GM13977 (cell line): ENCODE data around the gene SMTNL2.
"Not testable (repeated sequence)": the region's sequence is repeated elsewhere in the genome, so short reads cannot be mapped to it uniquely, and the experiment has no call there.

Experiments
- DNase-seq: peaks from one replicate; pipeline ENCODE4 v3.0.0; 2012; ENCODE audit warnings: low spot score
- CTCF ChIP-seq: IDR thresholded peaks from 2 replicates; pipeline ENCODE4 v1.5.1; 2012; ENCODE audit warnings: mild to moderate bottlenecking, control low read depth; ENCODE audit not compliant: insufficient read depth; ENCODE audit errors: extremely low read depth, missing control alignments
- in situ Hi-C: fragments of 300-500 bp; cut with MboI; formaldehyde crosslinking; loops from one replicate; pipeline ENCODE4 v1.12.0; 2022; ENCODE audit warnings: low sequenced_read_pairs, low pct_unique_long_range_greater_than_20kb, mixed read lengths, inconsistent platforms; ENCODE audit not compliant: unreplicated experiment

The SMTNL2 gene

GRCh38 chr17:4632581-4632920, 48.2 kb downstream of the SMTNL2 start:
- DNase-seq, result no peak
- in situ Hi-C loops, result no loop called here
- TF ChIP-seq CTCF, result no peak

- TF ChIP-seq CTCF, result no peak
- DNase-seq, result no peak
- in situ Hi-C loops, result no loop called here
Observed at GRCh38 chr17:4633643-4634042, 49.3 kb downstream of the SMTNL2 start.

- TF ChIP-seq CTCF, result no peak
- DNase-seq, result no peak
- in situ Hi-C loops, result no loop called here
Observed at GRCh38 chr17:4634976-4635375, 50.6 kb downstream of the SMTNL2 start.

- no peak for TF ChIP-seq CTCF
- in situ Hi-C loops, result no loop called here
- peak; percentile 59 for DNase-seq
Observed at GRCh38 chr17:4635823-4636375, 51.6 kb downstream of the SMTNL2 start.

GRCh38 chr17:4636474-4637100, 52.3 kb downstream of the SMTNL2 start:
- DNase-seq, result no peak
- in situ Hi-C loops, result no loop called here

GRCh38 chr17:4638766-4639165, 54.4 kb downstream of the SMTNL2 start:
- in situ Hi-C loops, result not testable (repeated sequence)

More at GRCh38 chr17:4636474-4637100, 52.3 kb downstream of the SMTNL2 start:
- no peak for TF ChIP-seq CTCF

GRCh38 chr17:4639301-4640059, 55.2 kb downstream of the SMTNL2 start:
- DNase-seq, result not testable (repeated sequence)

More at GRCh38 chr17:4638766-4639165, 54.4 kb downstream of the SMTNL2 start:
- not testable (repeated sequence) for DNase-seq

GRCh38 chr17:4640569-4641188, 56.4 kb downstream of the SMTNL2 start:
- in situ Hi-C loops, DNase-seq: not testable (repeated sequence)

More at GRCh38 chr17:4639301-4640059, 55.2 kb downstream of the SMTNL2 start:
- in situ Hi-C loops, result not testable (repeated sequence)
